ENCODE results near the gene EXPH5. TPM values are rescaled to one million over a fixed set of nuclear protein-coding genes. Genes with fewer than 3 reads are reported as not detected.

Gene EXPH5
- total and polyA plus RNA-seq, 9 of the 15 experiments (the other 6 are each of a cell fraction or from before 2014, with no cell fraction given): 1.3 to 8.5 (median 4.8) TPM

- no peak for TF ChIP-seq HNRNPK (IDR thresholded peaks at IDR 0.05; ENCODE audit: low read depth, low read length, poor library complexity, severe bottlenecking)
- no peak for TF ChIP-seq ZC3H8 (IDR thresholded peaks at IDR 0.05)
- no peak for TF ChIP-seq POU5F1 (IDR thresholded peaks at IDR 0.05; ENCODE audit: borderline replicate concordance, low read depth, low read length, partially characterized antibody)
- no peak for TF ChIP-seq ATF4 (CRISPR knock-in tag; IDR thresholded peaks at IDR 0.05)
- no peak for TF ChIP-seq THAP7 (CRISPR knock-in tag; IDR thresholded peaks at IDR 0.05)
- no peak for TF ChIP-seq NFIC (IDR thresholded peaks at IDR 0.05)
- TF ChIP-seq SFPQ (IDR thresholded peaks at IDR 0.05; ENCODE audit: low read depth, low read length): no peak
- TF ChIP-seq COPS2 (conservative IDR thresholded peaks at IDR 0.05): no peak
- peak; percentile 97 for TF ChIP-seq RBFOX2 (IDR thresholded peaks at IDR 0.05; ENCODE audit: low read depth, low read length)
- TF ChIP-seq TRIM28 (IDR thresholded peaks at IDR 0.05): no peak
- TF ChIP-seq TAF7 (tag; IDR thresholded peaks at IDR 0.05): peak; percentile 44; the same call in 1 of the 2 replicates
- peak; percentile 52 for TF ChIP-seq BRD9 (IDR thresholded peaks at IDR 0.05; ENCODE audit: low read depth, partially characterized antibody)
- no peak for TF ChIP-seq KAT8 (IDR thresholded peaks at IDR 0.05; ENCODE audit: low read depth)
- TF ChIP-seq SRF (CRISPR knock-in tag; IDR thresholded peaks at IDR 0.05): no peak
- no peak for TF ChIP-seq TCF15 (CRISPR knock-in tag; IDR thresholded peaks at IDR 0.05)
- no peak for TF ChIP-seq RBM22 (IDR thresholded peaks at IDR 0.05; ENCODE audit: low read depth, low read length, poor library complexity, severe bottlenecking)
- TF ChIP-seq XRCC4 (IDR thresholded peaks at IDR 0.05; ENCODE audit: extremely low read depth, insufficient read depth, insufficient read length): no peak
- TF ChIP-seq MTA2 (IDR thresholded peaks at IDR 0.05; ENCODE audit: low read depth): no peak
- TF ChIP-seq MAX (CRISPR knock-in tag; IDR thresholded peaks at IDR 0.05): peak; percentile 97
- TF ChIP-seq CBX1 (IDR thresholded peaks at IDR 0.05; ENCODE audit: low read depth): peak; percentile 77; the same call in 1 of the 2 replicates
- TF ChIP-seq ZNF76 (CRISPR knock-in tag; IDR thresholded peaks at IDR 0.05; ENCODE audit: borderline replicate concordance): no peak
- no peak for TF ChIP-seq ZNF696 (CRISPR knock-in tag; conservative IDR thresholded peaks at IDR 0.05)
- TF ChIP-seq ELF2 (CRISPR knock-in tag; IDR thresholded peaks at IDR 0.05): no peak
- TF ChIP-seq ATF7 (IDR thresholded peaks at IDR 0.05): no peak
- no peak for TF ChIP-seq ZNF785 (CRISPR knock-in tag; IDR thresholded peaks at IDR 0.05)
- no peak for TF ChIP-seq ZZZ3 (IDR thresholded peaks at IDR 0.05)
- TF ChIP-seq SRSF7 (optimal IDR thresholded peaks at IDR 0.05; ENCODE audit: low read depth, low read length): no peak
These were observed 95.3 kb downstream of the EXPH5 start, which contains the start of gene POGLUT3 (continued) for GRCh38 chr11:108498046-108498815.
